Breast epithelium (tissue), 4 donors: ENCODE results near the gene ST6GALNAC1. TPM values are rescaled to one million over a fixed set of nuclear protein-coding genes. Genes with fewer than 3 reads are reported as not detected.

ENCODE experiments used
- DNase-seq, 2 donors: peaks; one replicate each; pipeline ENCODE4 v3.0.0-alpha.2; 2019; ENCODE audit warnings: low spot score in 2 of 2
- H3K27ac ChIP-seq, 2 donors: fragments of 200-600 bp; sonication (generic) in 1 of 2; one replicate each; pipeline ENCODE4 v1.5.1; 2016 to 2019; ENCODE audit warnings: mild to moderate bottlenecking in 1 of 2
- H3K27me3 ChIP-seq, 2 donors: fragments of 200-600 bp; sonication (generic) in 1 of 2; one replicate each; pipeline versions ENCODE4 v1.5.1 to v1.6.0; 2017 to 2019; ENCODE audit warnings: control low read depth in 1 of 2, mild to moderate bottlenecking in 1 of 2
- H3K36me3 ChIP-seq: fragments of 200-600 bp; one replicate; pipeline ENCODE4 v1.5.1; 2019
- H3K4me1 ChIP-seq, 2 donors: fragments of 200-600 bp; sonication (generic); one replicate each; pipeline ENCODE4 v1.5.1; 2016 to 2019; ENCODE audit warnings: control low read depth in 1 of 2
- H3K4me3 ChIP-seq, 3 donors: fragments of 200-600 bp; sonication (generic); 1 replicate in 2 of 3; 2 replicates in 1 of 3; pipeline ENCODE4 v1.5.1; 2016 to 2019; ENCODE audit warnings: mild to moderate bottlenecking in 3 of 3, moderate library complexity in 2 of 3
- H3K9me3 ChIP-seq, 2 donors: fragments of 200-600 bp; sonication (generic) in 1 of 2; one replicate each; pipeline ENCODE4 v1.5.1; 2016 to 2019; ENCODE audit warnings: control low read depth in 1 of 2
- POLR2A ChIP-seq: fragments of 450-650 bp; IDR thresholded peaks from one replicate; pipeline ENCODE4 v1.6.1; 2016; ENCODE audit warnings: antibody characterized with exemption, mild to moderate bottlenecking, moderate library complexity
- POLR2AphosphoS5 ChIP-seq, 3 donors: sonication (generic); formaldehyde crosslinking; IDR thresholded peaks; one replicate each; pipeline ENCODE4 v1.6.1; 2017; ENCODE audit warnings: antibody characterized with exemption in 3 of 3
- intact Hi-C: fragments of 100-400 bp; cut with DNase I; formaldehyde crosslinking; loops from one replicate; pipeline ENCODE4 v1.15.1; 2023; ENCODE audit warnings: low total_unique reads
- total RNA-seq, 3 donors: library from RNA; depleted of rRNA; stranded (reverse); fragments of >200 nt; gene quantifications; one replicate each; pipeline ENCODE4 v1.1.0, GENCODE V29; 2016
- TF ChIP-seq, protein P1 (sequence below), 3 donors: fragments of 450-650 bp; IDR thresholded peaks; one replicate each; pipeline ENCODE4 v1.5.1; 2016 to 2017; ENCODE audit warnings: antibody characterized with exemption in 3 of 3, mild to moderate bottlenecking in 3 of 3, moderate library complexity in 3 of 3

The ST6GALNAC1 gene
- total RNA-seq, 3 donors from 2014 or later = 1.3 to 1.6 (median 1.3) TPM

GRCh38 chr17:76631821-76632565, 11.6 kb downstream of the ST6GALNAC1 start:
- no peaks in the 10 kb centered on the region for H3K9me3 ChIP-seq
- H3K4me1 ChIP-seq = no peaks in the 10 kb centered on the region
- peak overlapping the region in 1 of 2 donors; percentile 32 for H3K27ac ChIP-seq
- TF ChIP-seq POLR2A = no peak
- TF ChIP-seq POLR2AphosphoS5 (IDR thresholded peaks at IDR 0.05) = no peak
- TF ChIP-seq, protein P1, sequence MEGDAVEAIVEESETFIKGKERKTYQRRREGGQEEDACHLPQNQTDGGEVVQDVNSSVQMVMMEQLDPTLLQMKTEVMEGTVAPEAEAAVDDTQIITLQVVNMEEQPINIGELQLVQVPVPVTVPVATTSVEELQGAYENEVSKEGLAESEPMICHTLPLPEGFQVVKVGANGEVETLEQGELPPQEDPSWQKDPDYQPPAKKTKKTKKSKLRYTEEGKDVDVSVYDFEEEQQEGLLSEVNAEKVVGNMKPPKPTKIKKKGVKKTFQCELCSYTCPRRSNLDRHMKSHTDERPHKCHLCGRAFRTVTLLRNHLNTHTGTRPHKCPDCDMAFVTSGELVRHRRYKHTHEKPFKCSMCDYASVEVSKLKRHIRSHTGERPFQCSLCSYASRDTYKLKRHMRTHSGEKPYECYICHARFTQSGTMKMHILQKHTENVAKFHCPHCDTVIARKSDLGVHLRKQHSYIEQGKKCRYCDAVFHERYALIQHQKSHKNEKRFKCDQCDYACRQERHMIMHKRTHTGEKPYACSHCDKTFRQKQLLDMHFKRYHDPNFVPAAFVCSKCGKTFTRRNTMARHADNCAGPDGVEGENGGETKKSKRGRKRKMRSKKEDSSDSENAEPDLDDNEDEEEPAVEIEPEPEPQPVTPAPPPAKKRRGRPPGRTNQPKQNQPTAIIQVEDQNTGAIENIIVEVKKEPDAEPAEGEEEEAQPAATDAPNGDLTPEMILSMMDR (IDR thresholded peaks at IDR 0.05) = no peak
- intact Hi-C loops = no loop called here
- DNase-seq = no peak
- no peaks in the 10 kb centered on the region for H3K27me3 ChIP-seq
- H3K4me3 ChIP-seq = no peak overlapping the region
- no peaks in the 10 kb centered on the region for H3K36me3 ChIP-seq

GRCh38 chr17:76630151-76630550, 13.4 kb downstream of the ST6GALNAC1 start:
- H3K27ac ChIP-seq = no peak overlapping the region
- no peak overlapping the region for H3K4me3 ChIP-seq
- H3K9me3 ChIP-seq = no peaks in the 10 kb centered on the region
- no peak for DNase-seq
- no peaks in the 10 kb centered on the region for H3K27me3 ChIP-seq
- no peaks in the 10 kb centered on the region for H3K4me1 ChIP-seq
- no peaks in the 10 kb centered on the region for H3K36me3 ChIP-seq
- TF ChIP-seq, protein P1 (IDR thresholded peaks at IDR 0.05) = no peak
- TF ChIP-seq POLR2A (no peak), POLR2AphosphoS5 (IDR thresholded peaks at IDR 0.05) (no peak)
- intact Hi-C loops = no loop called here

- Histone ChIP-seq H3K27me3 (no peaks in the 10 kb centered on the region), H3K36me3 (no peaks in the 10 kb centered on the region), H3K4me3 (no peak overlapping the region), H3K9me3 (no peaks in the 10 kb centered on the region), H3K27ac (no peak overlapping the region), H3K4me1 (no peaks in the 10 kb centered on the region)
- no peak for TF ChIP-seq POLR2AphosphoS5 (IDR thresholded peaks at IDR 0.05)
- TF ChIP-seq, protein P1 (IDR thresholded peaks at IDR 0.05) = no peak
- no peak for TF ChIP-seq POLR2A
- intact Hi-C loops = no loop called here
- DNase-seq = no peak
Measured at GRCh38 chr17:76627510-76627909, 16.0 kb downstream of the ST6GALNAC1 start.

DNA sequence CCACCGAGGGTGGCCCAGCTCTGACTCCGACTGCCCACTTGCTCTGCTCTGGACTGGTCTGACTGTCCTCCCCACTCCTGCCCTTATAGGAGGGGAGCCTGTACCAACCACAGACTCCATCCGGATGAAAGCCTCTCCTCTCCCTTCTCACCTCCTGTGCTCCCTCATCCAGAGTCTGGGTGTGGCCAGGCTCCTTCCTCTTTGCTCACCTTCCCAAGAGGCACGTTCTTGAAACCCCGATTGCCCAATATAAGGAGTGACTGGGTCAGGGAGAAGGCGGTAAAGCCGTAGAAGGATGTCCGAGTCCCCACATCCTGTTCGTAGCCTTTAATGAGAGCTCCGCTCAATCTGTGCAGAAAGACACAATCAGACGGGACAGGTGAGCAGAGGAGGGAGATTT, 17.1 kb downstream of the ST6GALNAC1 start:
- H3K9me3 ChIP-seq = no peaks in the 10 kb centered on the region
- no peaks in the 10 kb centered on the region for H3K27me3 ChIP-seq
- no peak overlapping the region for H3K27ac ChIP-seq
- intact Hi-C loops = no loop called here
- DNase-seq = no peak
- no peaks in the 10 kb centered on the region for H3K4me1 ChIP-seq
- no peak overlapping the region for H3K4me3 ChIP-seq
- TF ChIP-seq, protein P1 (IDR thresholded peaks at IDR 0.05) = no peak
- no peak for TF ChIP-seq POLR2AphosphoS5 (IDR thresholded peaks at IDR 0.05)
- no peaks in the 10 kb centered on the region for H3K36me3 ChIP-seq

DNA sequence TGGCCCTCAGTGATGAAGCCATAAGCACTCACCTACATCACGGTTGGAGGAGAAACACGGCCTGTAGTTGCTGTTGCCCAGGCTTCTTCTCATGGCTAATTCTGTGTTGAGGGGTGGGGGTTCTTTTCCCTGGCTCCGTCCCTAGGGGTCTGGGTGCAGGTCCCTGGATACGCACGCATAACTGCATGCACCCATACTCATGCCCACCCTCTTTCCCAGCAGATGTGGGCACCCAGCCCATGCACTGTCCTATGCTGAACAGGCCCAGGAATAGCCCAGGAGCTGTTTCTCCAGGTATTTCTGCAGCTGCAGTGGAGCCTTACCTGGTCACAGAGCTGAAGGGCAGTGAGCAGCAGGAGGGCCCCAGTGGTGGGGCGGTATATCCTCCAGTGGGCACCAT, 18.1 kb downstream of the ST6GALNAC1 start:
- no peak overlapping the region for H3K27ac ChIP-seq
- no peak overlapping the region for H3K4me3 ChIP-seq
- intact Hi-C loops = no loop called here
- TF ChIP-seq POLR2AphosphoS5 (IDR thresholded peaks at IDR 0.05) (no peak), POLR2A (no peak)
- TF ChIP-seq, protein P1 (IDR thresholded peaks at IDR 0.05) = no peak
- DNase-seq = no peak
- H3K4me1 ChIP-seq = no peaks in the 10 kb centered on the region
- H3K9me3 ChIP-seq = no peaks in the 10 kb centered on the region
- H3K27me3 ChIP-seq = no peaks in the 10 kb centered on the region
- no peaks in the 10 kb centered on the region for H3K36me3 ChIP-seq
